SK-N-SH (cell line): Measurements from ENCODE around the gene TGFBR3.

Experiments
- EZH2phosphoT487 ChIP-seq: fragments of 200-600 bp; sonication (generic); IDR thresholded peaks from 2 replicates; pipeline ENCODE4 v1.6.1; 2017; ENCODE audit warnings: low read depth, mixed run types, mild to moderate bottlenecking, antibody characterized with exemption, moderate library complexity, borderline replicate concordance
- FOXM1 ChIP-seq: IDR thresholded peaks from 2 replicates; pipeline ENCODE4 v1.4.0; 2012; ENCODE audit warnings: low read depth, mild to moderate bottlenecking
- GABPA ChIP-seq: IDR thresholded peaks from 2 replicates; pipeline ENCODE4 v1.4.0; 2012; ENCODE audit warnings: low read depth, mild to moderate bottlenecking
- GATA2 ChIP-seq: sonication (generic); formaldehyde crosslinking; IDR thresholded peaks from 2 replicates; pipeline ENCODE4 v1.5.0; 2020; ENCODE audit warnings: mild to moderate bottlenecking, missing genetic modification reagents
- NFIC ChIP-seq: IDR thresholded peaks from 2 replicates; pipeline ENCODE4 v1.4.0; 2012; ENCODE audit warnings: borderline replicate concordance
- POLR2AphosphoS5 ChIP-seq: IDR thresholded peaks from 2 replicates; pipeline ENCODE4 v1.6.1; 2012; ENCODE audit warnings: low read depth, low read length
- SMC3 ChIP-seq: IDR thresholded peaks from 2 replicates; pipeline ENCODE4 v1.6.1; 2012; ENCODE audit warnings: low read depth, low read length, improper control_type of control experiment
- TAF1 ChIP-seq: IDR thresholded peaks from 2 replicates; pipeline ENCODE4 v1.6.1; 2012; ENCODE audit warnings: low read depth, mild to moderate bottlenecking, low read length, moderate library complexity, borderline replicate concordance
- TF ChIP-seq, protein P1 (sequence below): IDR thresholded peaks from 2 replicates; pipeline ENCODE4 v1.6.1; 2012; ENCODE audit warnings: mild to moderate bottlenecking, low read depth, low read length, moderate library complexity
- TF ChIP-seq, protein P2 (sequence below): fragments of 200-600 bp; sonication (generic); IDR thresholded peaks from 2 replicates; pipeline ENCODE4 v1.6.1; 2017; ENCODE audit warnings: antibody characterized with exemption, mild to moderate bottlenecking, moderate library complexity
- TF ChIP-seq, protein P3 (sequence below): IDR thresholded peaks from 2 replicates; pipeline ENCODE4 v1.4.0; 2012; ENCODE audit warnings: low read depth

DNA sequence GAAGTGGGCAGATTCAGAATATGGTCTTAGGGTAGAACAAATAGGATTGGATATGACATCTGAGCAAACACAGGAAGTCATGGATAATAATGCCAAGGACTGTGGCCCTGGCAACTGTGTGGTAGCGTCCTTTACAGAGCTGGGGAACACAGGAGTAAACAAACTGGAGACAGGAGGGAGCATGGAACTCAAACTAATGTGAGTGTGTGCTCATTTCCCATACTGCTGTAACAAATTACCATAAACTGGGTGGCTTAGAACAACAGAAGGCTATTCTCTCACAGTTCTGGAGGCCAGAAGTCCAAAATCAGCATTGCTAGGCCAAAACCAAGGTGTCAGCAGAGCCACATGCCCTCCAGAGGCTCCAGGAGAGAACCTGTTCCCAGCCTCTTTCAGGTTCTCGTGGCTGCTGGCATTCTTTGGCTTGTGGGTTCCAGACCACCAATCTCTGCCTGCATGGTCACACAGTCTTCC lies 106.4 kb downstream of the TGFBR3 start:
- TF ChIP-seq, protein P1, sequence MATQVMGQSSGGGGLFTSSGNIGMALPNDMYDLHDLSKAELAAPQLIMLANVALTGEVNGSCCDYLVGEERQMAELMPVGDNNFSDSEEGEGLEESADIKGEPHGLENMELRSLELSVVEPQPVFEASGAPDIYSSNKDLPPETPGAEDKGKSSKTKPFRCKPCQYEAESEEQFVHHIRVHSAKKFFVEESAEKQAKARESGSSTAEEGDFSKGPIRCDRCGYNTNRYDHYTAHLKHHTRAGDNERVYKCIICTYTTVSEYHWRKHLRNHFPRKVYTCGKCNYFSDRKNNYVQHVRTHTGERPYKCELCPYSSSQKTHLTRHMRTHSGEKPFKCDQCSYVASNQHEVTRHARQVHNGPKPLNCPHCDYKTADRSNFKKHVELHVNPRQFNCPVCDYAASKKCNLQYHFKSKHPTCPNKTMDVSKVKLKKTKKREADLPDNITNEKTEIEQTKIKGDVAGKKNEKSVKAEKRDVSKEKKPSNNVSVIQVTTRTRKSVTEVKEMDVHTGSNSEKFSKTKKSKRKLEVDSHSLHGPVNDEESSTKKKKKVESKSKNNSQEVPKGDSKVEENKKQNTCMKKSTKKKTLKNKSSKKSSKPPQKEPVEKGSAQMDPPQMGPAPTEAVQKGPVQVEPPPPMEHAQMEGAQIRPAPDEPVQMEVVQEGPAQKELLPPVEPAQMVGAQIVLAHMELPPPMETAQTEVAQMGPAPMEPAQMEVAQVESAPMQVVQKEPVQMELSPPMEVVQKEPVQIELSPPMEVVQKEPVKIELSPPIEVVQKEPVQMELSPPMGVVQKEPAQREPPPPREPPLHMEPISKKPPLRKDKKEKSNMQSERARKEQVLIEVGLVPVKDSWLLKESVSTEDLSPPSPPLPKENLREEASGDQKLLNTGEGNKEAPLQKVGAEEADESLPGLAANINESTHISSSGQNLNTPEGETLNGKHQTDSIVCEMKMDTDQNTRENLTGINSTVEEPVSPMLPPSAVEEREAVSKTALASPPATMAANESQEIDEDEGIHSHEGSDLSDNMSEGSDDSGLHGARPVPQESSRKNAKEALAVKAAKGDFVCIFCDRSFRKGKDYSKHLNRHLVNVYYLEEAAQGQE = no peak
- TF ChIP-seq, protein P2, sequence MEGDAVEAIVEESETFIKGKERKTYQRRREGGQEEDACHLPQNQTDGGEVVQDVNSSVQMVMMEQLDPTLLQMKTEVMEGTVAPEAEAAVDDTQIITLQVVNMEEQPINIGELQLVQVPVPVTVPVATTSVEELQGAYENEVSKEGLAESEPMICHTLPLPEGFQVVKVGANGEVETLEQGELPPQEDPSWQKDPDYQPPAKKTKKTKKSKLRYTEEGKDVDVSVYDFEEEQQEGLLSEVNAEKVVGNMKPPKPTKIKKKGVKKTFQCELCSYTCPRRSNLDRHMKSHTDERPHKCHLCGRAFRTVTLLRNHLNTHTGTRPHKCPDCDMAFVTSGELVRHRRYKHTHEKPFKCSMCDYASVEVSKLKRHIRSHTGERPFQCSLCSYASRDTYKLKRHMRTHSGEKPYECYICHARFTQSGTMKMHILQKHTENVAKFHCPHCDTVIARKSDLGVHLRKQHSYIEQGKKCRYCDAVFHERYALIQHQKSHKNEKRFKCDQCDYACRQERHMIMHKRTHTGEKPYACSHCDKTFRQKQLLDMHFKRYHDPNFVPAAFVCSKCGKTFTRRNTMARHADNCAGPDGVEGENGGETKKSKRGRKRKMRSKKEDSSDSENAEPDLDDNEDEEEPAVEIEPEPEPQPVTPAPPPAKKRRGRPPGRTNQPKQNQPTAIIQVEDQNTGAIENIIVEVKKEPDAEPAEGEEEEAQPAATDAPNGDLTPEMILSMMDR = no peak
- TF ChIP-seq, protein P3, sequence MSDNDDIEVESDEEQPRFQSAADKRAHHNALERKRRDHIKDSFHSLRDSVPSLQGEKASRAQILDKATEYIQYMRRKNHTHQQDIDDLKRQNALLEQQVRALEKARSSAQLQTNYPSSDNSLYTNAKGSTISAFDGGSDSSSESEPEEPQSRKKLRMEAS = no peak
- TF ChIP-seq GATA2 (CRISPR knock-in tag) (no peak), GABPA (no peak), POLR2AphosphoS5 (no peak), FOXM1 (no peak), TAF1 (no peak), NFIC (no peak), EZH2phosphoT487 (no peak), SMC3 (no peak)
